ENCODE data around the gene FBXW7.

GRCh38 chr4:152556283-152556682 is 20.4 kb upstream of the FBXW7 start:
- TF ChIP-seq CTCF (IDR thresholded peaks at IDR 0.05) (no peak), POLR2A (IDR thresholded peaks at IDR 0.05) (no peak), POLR2AphosphoS5 (IDR thresholded peaks at IDR 0.05) (no peak)
